Transverse colon (tissue), 4 donors: ENCODE measurements around the gene MIF4GD. TPM values are rescaled to one million over a fixed set of nuclear protein-coding genes. Genes with fewer than 3 reads are reported as not detected.

Experiments used
- total RNA-seq, 4 donors: library from RNA; depleted of rRNA; stranded (reverse); fragments of >200 nt; gene quantifications; one replicate each; pipeline ENCODE4 v1.1.0, GENCODE V29; 2016

The MIF4GD gene
- total RNA-seq, 4 donors from 2014 or later = 9.0 to 44.0 (median 28.6) TPM

Other genes starting within 250 kb of the MIF4GD start
- 100 to 1,000 TPM in 3 of 4 donors, 10 to 100 TPM in 1; 75.2 to 373 (median 245) TPM for gene ATP5PD, start 224.3 kb downstream of the MIF4GD start, total RNA-seq
- 10 to 100 TPM; 14.5 to 24.7 (median 19.7) TPM for gene KCTD2, start 224.0 kb downstream of the MIF4GD start, total RNA-seq
- 10 to 100 TPM; 65.9 to 94.6 (median 79.5) TPM for gene SLC16A5, start 183.3 kb downstream of the MIF4GD start, total RNA-seq
- gene ARMC7, start 161.3 kb downstream of the MIF4GD start, total RNA-seq = 10 to 100 TPM in 3 of 4 donors, 1 to 10 TPM in 1; 8.2 to 41.1 (median 21.4) TPM
- gene NT5C, start 139.5 kb downstream of the MIF4GD start, total RNA-seq = 100 to 1,000 TPM; 162 to 247 (median 208) TPM
- 100 to 1,000 TPM in 3 of 4 donors, 10 to 100 TPM in 1; 61.7 to 293 (median 219) TPM for gene JPT1, start 116.7 kb downstream of the MIF4GD start, total RNA-seq
- 10 to 100 TPM in 3 of 4 donors, 1 to 10 TPM in 1; 6.4 to 56.5 (median 47.9) TPM for gene SUMO2, start 88.3 kb downstream of the MIF4GD start, total RNA-seq
- 100 to 1,000 TPM in 1 of 4 donors, 10 to 100 TPM in 3; 13.1 to 204 (median 31.8) TPM for gene NUP85, start 65.6 kb downstream of the MIF4GD start, total RNA-seq
- gene GGA3, start 9.6 kb downstream of the MIF4GD start, total RNA-seq = 100 to 1,000 TPM in 1 of 4 donors, 10 to 100 TPM in 3; 36.2 to 134 (median 59.0) TPM
- gene MRPS7, start 9.4 kb downstream of the MIF4GD start, total RNA-seq = 10 to 100 TPM; 27.1 to 54.0 (median 37.4) TPM
- gene SLC25A19, start 18.2 kb upstream of the MIF4GD start, total RNA-seq = 10 to 100 TPM; 12.6 to 49.6 (median 20.7) TPM
- 100 to 1,000 TPM; 105 to 183 (median 136) TPM for gene GRB2, start 134.4 kb upstream of the MIF4GD start, total RNA-seq
- 100 to 1,000 TPM; 128 to 708 (median 280) TPM for gene TMEM94, start 185.4 kb upstream of the MIF4GD start, total RNA-seq
- gene CASKIN2, start 244.3 kb upstream of the MIF4GD start, total RNA-seq = 100 to 1,000 TPM in 1 of 4 donors, 10 to 100 TPM in 3; 16.5 to 128 (median 24.8) TPM
- 100 to 1,000 TPM in 1 of 4 donors, 10 to 100 TPM in 3; 36.6 to 105 (median 61.2) TPM for gene TSEN54, start 245.3 kb upstream of the MIF4GD start, total RNA-seq